GM12865 (cell line): ENCODE measurements around the gene FANCC.

Experiments
- DNase-seq: peaks from one replicate; pipeline ENCODE4 v3.0.0; 2010; ENCODE audit warnings: low read depth
- H3K4me3 ChIP-seq: 2 replicates; pipeline ENCODE4 v1.5.1; 2011; ENCODE audit warnings: mild to moderate bottlenecking, low read depth, low read length, control low read depth
- CTCF ChIP-seq: IDR thresholded peaks from 2 replicates; pipeline ENCODE4 v1.5.1; 2011; ENCODE audit warnings: low read length, control low read depth, low read depth, inconsistent platforms; ENCODE audit not compliant: insufficient read depth; ENCODE audit errors: missing control alignments

FANCC gene

GRCh38 chr9:95055334-95055850 is 262.1 kb downstream of the FANCC start:
- no peak for TF ChIP-seq CTCF
- no peak for DNase-seq
- no peak overlapping the region for H3K4me3 ChIP-seq

- DNase-seq: no peak
- no peak for TF ChIP-seq CTCF
- no peak overlapping the region for H3K4me3 ChIP-seq
These were observed 263.6 kb downstream of the FANCC start for GRCh38 chr9:95053611-95054570.

- TF ChIP-seq CTCF: no peak
- no peak for DNase-seq
- no peak overlapping the region for H3K4me3 ChIP-seq
These were observed 267.7 kb downstream of the FANCC start for GRCh38 chr9:95049761-95050160.
